ENCODE data around the gene STIM2. TPM values are rescaled to one million over a fixed set of nuclear protein-coding genes. Genes with fewer than 3 reads are reported as not detected.
A peak's percentile ranks its signal among the peaks of the same experiment; 100 is the strongest.
"Not testable (repeated sequence)": the region's sequence is repeated elsewhere in the genome, so short reads cannot be mapped to it uniquely, and the experiment has no call there.

Gene STIM2
- total RNA-seq, 1 experiment from 2014 or later, result 15.3 TPM

DNA sequence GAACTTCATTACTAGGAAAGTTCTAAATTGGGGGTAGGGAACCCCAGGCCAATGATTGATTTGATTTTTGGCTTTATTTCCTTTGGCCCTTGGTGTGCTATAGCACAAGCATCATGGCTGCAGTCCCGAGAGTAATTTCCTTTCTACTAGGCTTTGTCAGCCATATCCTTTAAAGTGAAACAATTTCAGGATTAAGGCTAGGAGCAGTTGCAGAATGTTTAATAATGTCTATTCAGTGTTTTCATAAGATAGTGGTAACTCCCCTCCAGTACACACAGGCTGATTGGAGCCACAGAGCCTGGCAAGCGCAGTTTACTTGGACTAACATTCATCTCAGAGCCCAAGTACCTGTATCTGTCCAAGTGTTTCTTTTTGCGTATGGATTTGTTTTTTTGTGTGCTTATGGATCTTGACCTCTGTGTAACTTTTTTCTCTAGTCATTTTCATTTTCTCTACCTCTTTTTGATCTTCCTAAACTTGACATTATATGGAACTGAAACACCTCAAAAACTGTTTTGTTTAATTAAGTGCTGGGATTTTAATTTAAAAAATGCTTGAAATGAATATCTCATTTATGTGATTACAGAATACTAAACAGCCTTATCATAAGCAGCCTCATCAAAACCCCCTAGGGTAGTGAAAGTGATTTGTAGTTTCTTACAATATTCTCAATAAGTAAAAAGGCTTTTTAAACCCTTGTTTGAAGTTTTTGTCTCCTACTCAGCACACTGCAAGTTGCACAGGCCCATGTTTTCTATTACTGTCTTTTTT, 7.5 kb downstream of the STIM2 start:
- DNase-seq (ENCODE audit: low read depth), result no peak

GRCh38 chr4:26870576-26871262, 10.1 kb downstream of the STIM2 start:
- DNase-seq (ENCODE audit: low read depth), result no peak

GRCh38 chr4:26871611-26872010, 11.0 kb downstream of the STIM2 start:
- peak; percentile 68 for DNase-seq (ENCODE audit: low read depth)

- no peak for DNase-seq (ENCODE audit: low read depth)
Measured at GRCh38 chr4:26873391-26874026, 12.9 kb downstream of the STIM2 start.

- DNase-seq (ENCODE audit: low read depth), result no peak
Measured at GRCh38 chr4:26874110-26874509, 13.5 kb downstream of the STIM2 start.

DNA sequence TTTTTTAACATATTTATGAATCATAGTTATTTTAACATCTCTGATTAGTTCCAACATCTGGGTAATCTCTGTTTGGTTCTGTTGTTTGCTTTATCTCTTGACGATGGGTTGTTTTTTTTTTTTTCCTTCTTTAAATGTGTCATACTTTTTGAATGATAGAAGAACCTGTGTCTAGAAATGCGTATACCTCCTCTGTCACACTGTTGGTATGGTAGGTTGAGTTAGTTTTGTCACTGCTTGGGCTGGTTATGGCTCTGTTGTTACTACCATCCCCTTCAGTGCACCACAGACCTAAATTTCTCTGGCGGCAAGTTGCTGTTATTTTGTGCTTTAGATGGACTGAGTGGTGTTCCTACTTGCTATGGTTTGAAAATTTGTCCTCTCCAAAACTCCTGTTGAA, 16.8 kb downstream of the STIM2 start:
- no peak for DNase-seq (ENCODE audit: low read depth)

DNA sequence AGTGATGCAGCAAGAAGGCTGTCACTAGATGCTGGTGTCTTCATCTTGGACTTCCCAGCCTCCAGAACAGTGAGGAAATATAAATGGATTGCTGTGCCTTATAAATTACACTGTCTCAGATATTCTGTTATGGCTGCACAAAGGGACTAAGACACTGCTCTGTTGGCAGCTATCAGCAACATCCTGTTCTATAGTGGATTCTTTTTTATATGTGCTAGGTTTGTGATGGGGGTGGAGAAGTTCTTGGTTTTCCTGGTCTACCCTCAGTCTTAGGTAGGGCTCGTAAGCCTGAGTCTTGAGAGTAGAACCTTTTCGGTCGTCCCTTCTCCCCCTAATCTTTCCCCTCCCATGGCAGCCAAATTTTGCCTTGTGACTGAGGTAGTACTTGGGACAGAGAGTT, 17.3 kb downstream of the STIM2 start:
- no peak for DNase-seq (ENCODE audit: low read depth)

- DNase-seq (ENCODE audit: low read depth), result no peak
Measured at GRCh38 chr4:26878794-26879391, 18.3 kb downstream of the STIM2 start.

DNA sequence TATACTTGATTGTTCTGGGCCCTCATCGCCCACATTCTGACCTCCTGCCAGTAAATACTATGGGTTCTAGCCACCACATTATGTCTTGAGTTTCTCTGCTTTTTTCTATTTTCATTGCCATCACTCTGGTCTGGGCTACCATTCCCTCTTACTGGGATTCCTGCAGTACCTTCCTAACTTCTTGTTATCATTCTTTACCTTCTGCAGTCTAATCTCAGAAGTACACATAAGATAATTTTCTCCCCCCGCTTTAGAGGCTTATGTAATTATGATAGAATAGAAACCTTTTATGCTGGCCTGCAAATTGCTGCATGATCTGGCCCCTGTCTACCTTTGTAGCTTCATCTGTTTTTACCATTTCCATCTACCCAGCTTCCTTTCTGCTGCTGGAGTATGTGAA, 19.2 kb downstream of the STIM2 start:
- no peak for DNase-seq (ENCODE audit: low read depth)

GRCh38 chr4:26884026-26884425, 23.4 kb downstream of the STIM2 start:
- no peak for DNase-seq (ENCODE audit: low read depth)

- DNase-seq (ENCODE audit: low read depth), result no peak
Measured at GRCh38 chr4:26884486-26884988, 23.9 kb downstream of the STIM2 start.

- DNase-seq (ENCODE audit: low read depth), result peak; percentile 16
Measured at GRCh38 chr4:26885912-26886274, 25.3 kb downstream of the STIM2 start.

DNA sequence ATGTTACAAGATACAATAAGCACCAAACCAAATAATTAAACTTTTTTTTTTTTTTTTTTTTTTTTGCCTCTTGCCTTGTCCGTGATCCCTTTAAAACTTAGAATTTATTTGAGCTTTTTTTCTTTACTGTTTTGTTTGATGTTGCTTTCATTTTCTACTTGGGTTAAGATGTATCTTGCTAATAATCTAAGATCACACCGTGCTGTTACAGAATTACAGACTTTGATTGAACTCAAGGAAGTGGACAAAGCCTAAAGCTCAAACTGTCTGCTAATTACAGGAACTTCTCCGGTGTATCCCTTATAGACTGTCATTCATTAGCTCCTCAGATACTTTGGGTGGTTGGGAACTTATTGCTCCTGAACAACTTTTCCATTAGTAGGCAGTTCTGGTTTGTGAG, 26.5 kb downstream of the STIM2 start:
- no peak for DNase-seq (ENCODE audit: low read depth)

GRCh38 chr4:26887809-26888208, 27.2 kb downstream of the STIM2 start:
- no peak for DNase-seq (ENCODE audit: low read depth)

GRCh38 chr4:26889356-26889755, 28.7 kb downstream of the STIM2 start:
- no peak for DNase-seq (ENCODE audit: low read depth)

GRCh38 chr4:26891054-26891453, 30.4 kb downstream of the STIM2 start:
- no peak for DNase-seq (ENCODE audit: low read depth)

DNA sequence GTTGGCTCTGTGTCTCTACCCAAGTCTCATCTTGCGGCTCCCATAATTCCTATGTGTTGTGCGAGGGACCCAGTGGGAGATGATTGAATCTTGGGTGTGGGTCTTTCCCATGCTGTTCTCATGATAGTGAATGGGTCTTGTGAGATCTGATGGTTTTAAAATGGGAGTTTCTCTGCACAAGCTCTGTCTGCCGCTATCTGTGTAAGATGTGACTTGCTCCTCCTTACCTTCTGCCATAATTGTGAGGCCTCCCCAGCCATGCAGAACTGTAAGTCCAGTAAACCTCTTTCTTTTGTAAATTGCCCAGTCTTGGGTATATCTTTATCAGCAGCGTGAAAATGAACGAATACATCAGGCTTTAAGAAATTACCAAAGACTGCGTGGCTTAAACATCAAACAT, 31.2 kb downstream of the STIM2 start:
- no peak for DNase-seq (ENCODE audit: low read depth)

- no peak for DNase-seq (ENCODE audit: low read depth)
Measured at GRCh38 chr4:26892480-26893150, 32.0 kb downstream of the STIM2 start.

DNA sequence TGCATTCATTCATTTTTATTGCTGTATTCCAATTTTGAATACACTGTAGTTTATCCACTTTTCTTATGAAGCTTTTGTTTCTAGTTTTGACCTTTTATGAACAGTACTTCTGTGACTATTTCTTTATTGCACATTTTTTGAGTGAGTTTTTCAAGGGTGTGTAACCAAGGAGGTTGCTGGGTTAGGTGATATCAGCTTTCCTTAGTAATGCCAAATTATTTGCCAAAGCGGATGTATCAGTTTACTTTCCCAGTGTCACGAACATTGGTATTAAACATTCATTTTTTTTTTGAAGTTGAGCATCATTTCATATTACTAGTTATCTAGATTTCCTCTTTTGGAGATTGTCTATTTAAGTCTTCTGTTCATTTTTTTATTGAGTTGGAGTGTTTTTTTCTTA, 32.9 kb downstream of the STIM2 start:
- DNase-seq (ENCODE audit: low read depth), result peak; percentile 10

DNA sequence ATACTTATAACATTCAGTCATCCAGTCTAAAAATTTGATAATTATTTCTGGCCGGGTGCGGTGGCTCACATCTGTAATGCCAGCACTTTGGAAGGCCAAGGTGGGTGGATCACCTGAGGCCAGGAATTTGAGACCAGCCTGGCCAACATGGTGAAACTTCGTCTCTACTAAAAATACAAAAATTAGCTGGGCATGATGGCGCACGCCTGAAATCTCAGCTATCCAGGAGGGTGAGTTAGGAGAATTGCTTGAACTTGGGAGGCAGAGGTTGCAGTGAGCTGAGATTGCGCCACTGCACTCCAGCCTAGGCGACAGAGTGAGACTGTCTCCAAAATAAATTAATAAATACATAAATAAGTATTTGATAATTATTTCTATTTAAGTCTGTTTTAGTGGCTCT, 34.2 kb downstream of the STIM2 start:
- DNase-seq (ENCODE audit: low read depth), result not testable (repeated sequence)

DNA sequence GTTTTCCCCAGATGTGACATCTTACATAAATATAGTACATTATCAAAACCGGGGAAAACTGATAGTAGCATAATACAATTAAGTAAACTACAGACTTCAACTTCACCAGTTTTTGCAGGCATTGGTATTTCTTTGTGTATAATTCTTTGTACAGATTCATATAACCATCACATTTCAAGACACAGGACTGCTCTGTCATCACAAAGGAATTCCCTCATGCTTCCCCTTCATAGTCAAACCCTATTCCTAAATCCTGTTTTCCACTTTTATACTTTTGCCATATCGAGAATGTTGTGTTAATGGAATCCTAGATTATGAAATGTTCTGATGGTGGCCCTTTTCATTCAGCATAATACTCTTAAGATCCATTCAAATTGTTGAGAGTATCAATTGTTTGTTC, 36.0 kb downstream of the STIM2 start:
- peak; percentile 4 for DNase-seq (ENCODE audit: low read depth)

DNA sequence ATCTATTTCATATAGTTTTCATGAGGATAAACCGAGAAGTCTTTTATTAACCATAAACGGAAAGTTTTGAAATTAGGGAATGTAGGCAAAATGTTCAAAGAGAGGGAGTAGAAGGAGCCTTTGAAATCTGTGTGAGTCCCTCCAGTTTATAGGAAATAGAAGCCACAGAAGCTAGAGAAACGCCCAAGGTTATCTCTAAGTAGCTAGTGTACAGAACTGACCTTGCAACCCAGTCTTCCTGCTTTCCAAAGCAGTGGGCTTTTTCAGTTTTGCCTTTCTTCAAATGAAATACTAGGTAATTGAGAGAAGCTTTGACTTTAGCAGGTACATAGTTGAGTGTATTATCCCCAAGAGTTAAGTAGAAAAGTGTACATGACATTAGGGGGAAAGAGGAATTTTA, 39.4 kb downstream of the STIM2 start:
- no peak for DNase-seq (ENCODE audit: low read depth)

Measured in Daoy (cell line).